ENCODE data around the gene CLPX.

DNA sequence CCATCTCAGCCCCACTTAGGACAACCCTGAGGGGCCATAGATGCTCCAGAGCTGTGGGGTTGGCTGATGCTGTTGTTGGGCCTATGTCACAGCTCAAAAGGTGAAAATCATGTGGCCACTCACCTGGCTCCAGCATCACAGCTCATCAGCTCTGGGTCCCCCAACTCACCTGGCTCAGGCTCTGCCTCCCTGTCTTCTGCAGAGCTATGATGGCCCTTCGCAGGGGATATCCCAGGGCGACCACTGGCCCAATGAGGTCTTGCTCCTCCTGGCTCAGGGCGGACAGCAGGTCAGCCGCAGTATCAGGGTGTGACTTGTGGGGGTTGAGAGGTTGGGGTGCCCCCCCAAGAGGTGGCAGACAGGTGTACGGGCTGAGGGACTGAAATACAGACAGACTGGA, 85.8 kb downstream of the CLPX start:
- TF ChIP-seq POLR2A (IDR thresholded peaks at IDR 0.05; ENCODE audit: low read depth) (no peak), POLR2AphosphoS5 (IDR thresholded peaks at IDR 0.05) (no peak), CTCF (IDR thresholded peaks at IDR 0.05) (no peak)

Data from esophagus muscularis mucosa (tissue), 3 donors.